ENCODE results near the gene TAPT1.

- TF ChIP-seq CTCF (IDR thresholded peaks at IDR 0.05), result no peak
- TF ChIP-seq ZFX (IDR thresholded peaks at IDR 0.05; ENCODE audit: borderline replicate concordance), result no peak
Measured at GRCh38 chr4:16124232-16124631, 102.0 kb downstream of the TAPT1 start.
